GM23338 (cell line): ENCODE measurements around the gene PACSIN3. TPM values are rescaled to one million over a fixed set of nuclear protein-coding genes. Genes with fewer than 3 reads are reported as not detected.

Experiments used
- ATAC-seq: fragments of 200-7000 bp; cut with Tn5 transposase; 3 replicates; pipeline ENCODE4 v1.9.1; 2020
- DNase-seq: peaks from one replicate; pipeline ENCODE4 v3.0.0-alpha.2; 2015; ENCODE audit warnings: low spot score
- H2AFZ ChIP-seq: fragments of 200-600 bp; sonication (generic); 2 replicates; pipeline ENCODE4 v1.8.0; 2016; ENCODE audit warnings: antibody characterized with exemption, mild to moderate bottlenecking, moderate library complexity
- H3F3A ChIP-seq: fragments of 200-600 bp; sonication (generic); replicated peaks from 2 replicates; pipeline ENCODE4 v1.8.0; 2017; ENCODE audit warnings: antibody characterized with exemption, mixed run types, low read depth
- H3K27ac ChIP-seq: fragments of 200-600 bp; sonication (generic); 2 replicates; pipeline ENCODE4 v1.6.1; 2016; ENCODE audit warnings: low read depth
- H3K27me3 ChIP-seq: fragments of 200-600 bp; sonication (generic); 2 replicates; pipeline ENCODE4 v1.8.0; 2016; ENCODE audit warnings: mild to moderate bottlenecking, mixed run types, moderate library complexity; ENCODE audit not compliant: insufficient read depth
- H3K36me3 ChIP-seq: fragments of 200-600 bp; sonication (generic); 2 replicates; pipeline ENCODE4 v1.8.0; 2016; ENCODE audit warnings: mild to moderate bottlenecking; ENCODE audit not compliant: insufficient read depth
- H3K4me1 ChIP-seq: fragments of 200-600 bp; sonication (generic); 2 replicates; pipeline ENCODE4 v1.8.0; 2016; ENCODE audit warnings: mild to moderate bottlenecking, moderate library complexity; ENCODE audit not compliant: insufficient read depth
- H3K4me2 ChIP-seq: fragments of 200-600 bp; sonication (generic); 2 replicates; pipeline ENCODE4 v1.7.1; 2017; ENCODE audit warnings: mixed run types
- H3K4me3 ChIP-seq: fragments of 200-600 bp; sonication (generic); 2 replicates; pipeline ENCODE4 v1.6.1; 2016; ENCODE audit warnings: mixed run types
- H3K79me2 ChIP-seq: fragments of 200-600 bp; sonication (generic); replicated peaks from 2 replicates; pipeline ENCODE4 v1.8.0; 2017; ENCODE audit warnings: mild to moderate bottlenecking; ENCODE audit not compliant: insufficient read depth
- H3K9me2 ChIP-seq: fragments of 200-600 bp; sonication (generic); 2 replicates; pipeline ENCODE4 v1.8.0; 2017; ENCODE audit not compliant: insufficient read depth
- H4K20me1 ChIP-seq: fragments of 200-600 bp; sonication (generic); replicated peaks from 2 replicates; pipeline ENCODE4 v1.8.0; 2017; ENCODE audit warnings: mild to moderate bottlenecking; ENCODE audit not compliant: insufficient read depth
- H3K27ac Mint-ChIP-seq: 2 replicates; pipeline ENCODE4 v1.8.0; 2020; ENCODE audit warnings: inconsistent platforms, mild to moderate bottlenecking, moderate library complexity, mixed read lengths
- H3K27me3 Mint-ChIP-seq: 3 replicates; pipeline ENCODE4 v1.8.0; 2022; ENCODE audit warnings: low read depth, mild to moderate bottlenecking, moderate library complexity, mixed read lengths, inconsistent platforms; ENCODE audit not compliant: insufficient read depth, poor library complexity
- H3K36me3 Mint-ChIP-seq: 3 replicates; pipeline ENCODE4 v1.8.0; 2021; ENCODE audit warnings: low read depth, mild to moderate bottlenecking, inconsistent platforms, moderate library complexity, mixed read lengths
- H3K4me1 Mint-ChIP-seq: 3 replicates; pipeline ENCODE4 v1.8.0; 2020; ENCODE audit warnings: mild to moderate bottlenecking, inconsistent platforms, mixed read lengths
- H3K4me3 Mint-ChIP-seq: 3 replicates; pipeline ENCODE4 v1.8.0; 2021; ENCODE audit warnings: moderate library complexity, mild to moderate bottlenecking, inconsistent platforms, mixed read lengths
- H3K9me3 Mint-ChIP-seq: 3 replicates; pipeline ENCODE4 v1.8.0; 2020; ENCODE audit warnings: moderate library complexity, mild to moderate bottlenecking, inconsistent platforms, mixed read lengths
- EZH2phosphoT487 ChIP-seq: fragments of 200-600 bp; sonication (generic); IDR thresholded peaks from one replicate; pipeline ENCODE4 v1.8.1; 2018; ENCODE audit warnings: antibody characterized with exemption; ENCODE audit not compliant: unreplicated experiment
- JUNB ChIP-seq: IDR thresholded peaks from one replicate; pipeline ENCODE4 v1.6.1; 2016; ENCODE audit warnings: antibody characterized with exemption; ENCODE audit not compliant: unreplicated experiment
- NANOG ChIP-seq: IDR thresholded peaks from 2 replicates; pipeline ENCODE4 v1.6.1; 2016; ENCODE audit warnings: antibody characterized with exemption, borderline replicate concordance
- ZNF114 ChIP-seq: fragments of 250-450 bp; sonication (Bioruptor Pico); IDR thresholded peaks from 2 replicates; pipeline ENCODE4 v1.5.0; 2020; ENCODE audit warnings: mild to moderate bottlenecking, moderate library complexity
- ZNF331 ChIP-seq: fragments of 250-450 bp; sonication (Bioruptor Pico); IDR thresholded peaks from 2 replicates; pipeline ENCODE4 v1.5.0; 2020; ENCODE audit warnings: low read depth, mild to moderate bottlenecking, moderate library complexity
- polyA plus RNA-seq: library from polyadenylated mRNA; unstranded; fragments of >200 nt; fragmentation: Nextera tagmentation; extraction: Ambion mirVana; gene quantifications from 2 replicates; pipeline ENCODE4 v1.2.1, GENCODE V29; 2016
- total RNA-seq: library from RNA; depleted of rRNA; stranded (reverse); fragments of >200 nt; shearing (Covaris generic); gene quantifications from 2 replicates; pipeline ENCODE4 v1.2.3, GENCODE V29; 2014
- TF ChIP-seq, protein P1 (sequence below): fragments of 250-450 bp; sonication (Bioruptor Pico); IDR thresholded peaks from 2 replicates; pipeline ENCODE4 v1.5.0; 2020; ENCODE audit warnings: mild to moderate bottlenecking, moderate library complexity
- TF ChIP-seq, protein P2 (sequence below): IDR thresholded peaks from 2 replicates; pipeline ENCODE4 v1.6.1; 2016; ENCODE audit warnings: antibody characterized with exemption

Gene PACSIN3
- total and polyA plus RNA-seq, 2 experiments from 2014 or later, result 39.6 to 72.1 TPM

GRCh38 chr11:47187723-47188122 lies 1.5 kb upstream of the PACSIN3 start:
- Histone ChIP-seq H3K9me2 (no peaks in the 10 kb centered on the region), H3K4me1 (peaks cover 15% of the 10 kb centered on the region), H3K4me3 (peak overlapping the region; percentile 96), H3K4me2 (peak overlapping the region; percentile 99), H3K27ac (peak overlapping the region; percentile 88), H3K36me3 (no peaks in the 10 kb centered on the region), H4K20me1 (no peaks in the 10 kb centered on the region), H3F3A (peaks cover 35% of the 10 kb centered on the region), H3K27me3 (peaks cover 20% of the 10 kb centered on the region), H3K79me2 (peaks cover 20% of the 10 kb centered on the region), H2AFZ (peak overlapping the region; percentile 98)
- H3K27me3 Mint-ChIP-seq, result peaks cover 19% of the 10 kb centered on the region
- H3K4me3 Mint-ChIP-seq, result peak overlapping the region; percentile 85
- TF ChIP-seq ZNF331 (CRISPR knock-in tag) (no peak), ZNF114 (CRISPR knock-in tag) (no peak), EZH2phosphoT487 (no peak), NANOG (no peak), JUNB (no peak)
- TF ChIP-seq, protein P1, sequence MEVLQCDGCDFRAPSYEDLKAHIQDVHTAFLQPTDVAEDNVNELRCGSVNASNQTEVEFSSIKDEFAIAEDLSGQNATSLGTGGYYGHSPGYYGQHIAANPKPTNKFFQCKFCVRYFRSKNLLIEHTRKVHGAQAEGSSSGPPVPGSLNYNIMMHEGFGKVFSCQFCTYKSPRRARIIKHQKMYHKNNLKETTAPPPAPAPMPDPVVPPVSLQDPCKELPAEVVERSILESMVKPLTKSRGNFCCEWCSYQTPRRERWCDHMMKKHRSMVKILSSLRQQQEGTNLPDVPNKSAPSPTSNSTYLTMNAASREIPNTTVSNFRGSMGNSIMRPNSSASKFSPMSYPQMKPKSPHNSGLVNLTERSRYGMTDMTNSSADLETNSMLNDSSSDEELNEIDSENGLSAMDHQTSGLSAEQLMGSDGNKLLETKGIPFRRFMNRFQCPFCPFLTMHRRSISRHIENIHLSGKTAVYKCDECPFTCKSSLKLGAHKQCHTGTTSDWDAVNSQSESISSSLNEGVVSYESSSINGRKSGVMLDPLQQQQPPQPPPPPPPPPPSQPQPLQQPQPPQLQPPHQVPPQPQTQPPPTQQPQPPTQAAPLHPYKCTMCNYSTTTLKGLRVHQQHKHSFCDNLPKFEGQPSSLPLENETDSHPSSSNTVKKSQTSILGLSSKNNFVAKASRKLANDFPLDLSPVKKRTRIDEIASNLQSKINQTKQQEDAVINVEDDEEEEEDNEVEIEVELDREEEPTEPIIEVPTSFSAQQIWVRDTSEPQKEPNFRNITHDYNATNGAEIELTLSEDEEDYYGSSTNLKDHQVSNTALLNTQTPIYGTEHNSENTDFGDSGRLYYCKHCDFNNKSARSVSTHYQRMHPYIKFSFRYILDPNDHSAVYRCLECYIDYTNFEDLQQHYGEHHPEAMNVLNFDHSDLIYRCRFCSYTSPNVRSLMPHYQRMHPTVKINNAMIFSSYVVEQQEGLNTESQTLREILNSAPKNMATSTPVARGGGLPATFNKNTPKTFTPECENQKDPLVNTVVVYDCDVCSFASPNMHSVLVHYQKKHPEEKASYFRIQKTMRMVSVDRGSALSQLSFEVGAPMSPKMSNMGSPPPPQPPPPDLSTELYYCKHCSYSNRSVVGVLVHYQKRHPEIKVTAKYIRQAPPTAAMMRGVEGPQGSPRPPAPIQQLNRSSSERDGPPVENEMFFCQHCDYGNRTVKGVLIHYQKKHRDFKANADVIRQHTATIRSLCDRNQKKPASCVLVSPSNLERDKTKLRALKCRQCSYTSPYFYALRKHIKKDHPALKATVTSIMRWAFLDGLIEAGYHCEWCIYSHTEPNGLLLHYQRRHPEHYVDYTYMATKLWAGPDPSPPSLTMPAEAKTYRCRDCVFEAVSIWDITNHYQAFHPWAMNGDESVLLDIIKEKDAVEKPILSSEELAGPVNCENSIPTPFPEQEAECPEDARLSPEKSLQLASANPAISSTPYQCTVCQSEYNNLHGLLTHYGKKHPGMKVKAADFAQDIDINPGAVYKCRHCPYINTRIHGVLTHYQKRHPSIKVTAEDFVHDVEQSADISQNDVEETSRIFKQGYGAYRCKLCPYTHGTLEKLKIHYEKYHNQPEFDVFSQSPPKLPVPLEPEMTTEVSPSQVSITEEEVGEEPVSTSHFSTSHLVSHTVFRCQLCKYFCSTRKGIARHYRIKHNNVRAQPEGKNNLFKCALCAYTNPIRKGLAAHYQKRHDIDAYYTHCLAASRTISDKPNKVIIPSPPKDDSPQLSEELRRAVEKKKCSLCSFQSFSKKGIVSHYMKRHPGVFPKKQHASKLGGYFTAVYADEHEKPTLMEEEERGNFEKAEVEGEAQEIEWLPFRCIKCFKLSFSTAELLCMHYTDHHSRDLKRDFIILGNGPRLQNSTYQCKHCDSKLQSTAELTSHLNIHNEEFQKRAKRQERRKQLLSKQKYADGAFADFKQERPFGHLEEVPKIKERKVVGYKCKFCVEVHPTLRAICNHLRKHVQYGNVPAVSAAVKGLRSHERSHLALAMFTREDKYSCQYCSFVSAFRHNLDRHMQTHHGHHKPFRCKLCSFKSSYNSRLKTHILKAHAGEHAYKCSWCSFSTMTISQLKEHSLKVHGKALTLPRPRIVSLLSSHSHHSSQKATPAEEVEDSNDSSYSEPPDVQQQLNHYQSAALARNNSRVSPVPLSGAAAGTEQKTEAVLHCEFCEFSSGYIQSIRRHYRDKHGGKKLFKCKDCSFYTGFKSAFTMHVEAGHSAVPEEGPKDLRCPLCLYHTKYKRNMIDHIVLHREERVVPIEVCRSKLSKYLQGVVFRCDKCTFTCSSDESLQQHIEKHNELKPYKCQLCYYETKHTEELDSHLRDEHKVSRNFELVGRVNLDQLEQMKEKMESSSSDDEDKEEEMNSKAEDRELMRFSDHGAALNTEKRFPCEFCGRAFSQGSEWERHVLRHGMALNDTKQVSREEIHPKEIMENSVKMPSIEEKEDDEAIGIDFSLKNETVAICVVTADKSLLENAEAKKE (CRISPR knock-in tag), result no peak
- TF ChIP-seq, protein P2, sequence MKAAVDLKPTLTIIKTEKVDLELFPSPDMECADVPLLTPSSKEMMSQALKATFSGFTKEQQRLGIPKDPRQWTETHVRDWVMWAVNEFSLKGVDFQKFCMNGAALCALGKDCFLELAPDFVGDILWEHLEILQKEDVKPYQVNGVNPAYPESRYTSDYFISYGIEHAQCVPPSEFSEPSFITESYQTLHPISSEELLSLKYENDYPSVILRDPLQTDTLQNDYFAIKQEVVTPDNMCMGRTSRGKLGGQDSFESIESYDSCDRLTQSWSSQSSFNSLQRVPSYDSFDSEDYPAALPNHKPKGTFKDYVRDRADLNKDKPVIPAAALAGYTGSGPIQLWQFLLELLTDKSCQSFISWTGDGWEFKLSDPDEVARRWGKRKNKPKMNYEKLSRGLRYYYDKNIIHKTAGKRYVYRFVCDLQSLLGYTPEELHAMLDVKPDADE, result no peak
- H3K4me1 Mint-ChIP-seq, result peaks cover 16% of the 10 kb centered on the region
- H3K27ac Mint-ChIP-seq, result no peak overlapping the region
- ATAC-seq (no peak), DNase-seq (no peak)
- H3K36me3 Mint-ChIP-seq, result no peaks in the 10 kb centered on the region; the same call in 2 of the 3 replicates
- H3K9me3 Mint-ChIP-seq, result no peaks in the 10 kb centered on the region
